ENCODE measurements around the gene GZF1. TPM values are rescaled to one million over a fixed set of nuclear protein-coding genes. Genes with fewer than 3 reads are reported as not detected.
A peak's percentile ranks its signal among the peaks of the same experiment; 100 is the strongest.

Gene GZF1
- total RNA-seq, 1 experiment from 2014 or later, result 17.0 TPM

- Histone ChIP-seq H3K14ac (ENCODE audit: insufficient read depth, low read length) (peak within 1 kb of the TSS; percentile 27), H3K23me2 (ENCODE audit: insufficient read length, low read depth, low read length, poor library complexity, severe bottlenecking) (peaks cover 11% of the 10 kb centered on the region), H2AK5ac (ENCODE audit: insufficient read length, low read length) (no peak within 1 kb of the TSS), H3K79me2 (ENCODE audit: insufficient read depth, low read length) (peaks cover 12% of the 10 kb centered on the region), H3K27ac (ENCODE audit: insufficient read length, low read depth, low read length) (no peak within 1 kb of the TSS), H4K91ac (ENCODE audit: insufficient read length, low read depth, low read length) (no peak within 1 kb of the TSS), H3K9me3 (ENCODE audit: control insufficient read depth, low read depth, low read length) (no peaks in the 10 kb centered on the region), H4K5ac (ENCODE audit: insufficient read length, low read depth, low read length) (no peak within 1 kb of the TSS), H3K79me1 (ENCODE audit: insufficient read depth, low read depth, low read length, poor library complexity, severe bottlenecking) (no peaks in the 10 kb centered on the region), H3K23ac (ENCODE audit: insufficient read length, low read depth, low read length) (no peak within 1 kb of the TSS), H3K18ac (ENCODE audit: insufficient read length, low read depth, low read length) (peak within 1 kb of the TSS; percentile 12), H2BK12ac (ENCODE audit: insufficient read length, low read depth, low read length) (no peak within 1 kb of the TSS), H3K56ac (ENCODE audit: insufficient read length, low read depth, low read length) (no peak within 1 kb of the TSS), H3K4me1 (ENCODE audit: insufficient read depth, low read length) (peaks cover 2% of the 10 kb centered on the region; the same call in 1 of the 2 replicates), H2BK20ac (ENCODE audit: low read depth, low read length, poor library complexity, severe bottlenecking) (no peak within 1 kb of the TSS), H2BK5ac (ENCODE audit: insufficient read length, low read length) (no peak within 1 kb of the TSS), H2BK120ac (ENCODE audit: low read depth, low read length, poor library complexity, severe bottlenecking) (no peak within 1 kb of the TSS), H3K4ac (ENCODE audit: low read depth, low read length) (no peak within 1 kb of the TSS), H3K27me3 (ENCODE audit: insufficient read depth, low read length) (no peaks in the 10 kb centered on the region), H3K4me2 (ENCODE audit: insufficient read depth, insufficient read length, low read length) (peak within 1 kb of the TSS; percentile 78), H3K9ac (ENCODE audit: extremely low read depth, insufficient read length, low read length) (peak within 1 kb of the TSS; percentile 56), H4K8ac (replicated peaks; ENCODE audit: insufficient read length, low read depth, low read length) (no peak within 1 kb of the TSS), H2BK15ac (ENCODE audit: low read depth, low read length) (no peak within 1 kb of the TSS), H4K20me1 (ENCODE audit: control insufficient read depth, insufficient read depth, insufficient read length) (no peaks in the 10 kb centered on the region), H3T11ph (ENCODE audit: low read length) (no peak within 1 kb of the TSS), H2AFZ (ENCODE audit: low read length) (no peak within 1 kb of the TSS)
- no peaks in the 10 kb centered on the region; a peak in 1 of 5 replicates for H3K9me3 Mint-ChIP-seq
- peak within 1 kb of the TSS; percentile 98 to 99 (median 99) for H3K27ac Mint-ChIP-seq
- no peak for TF ChIP-seq CTCF (conservative IDR thresholded peaks at IDR 0.05)
- peak; percentile 98 for DNase-seq
- no CpG with 5 or more reads among the region's 65 CpGs for WGBS (ENCODE audit: extremely low coverage, insufficient read length, low lambda C conversion rate)
- no peaks in the 10 kb centered on the region for H3K27me3 Mint-ChIP-seq (ENCODE audit: low read depth)
- H3K4me1 Mint-ChIP-seq, result peaks cover 22 to 23% of the 10 kb centered on the region in 2 experiments
- H3K4me3 Mint-ChIP-seq, result peak within 1 kb of the TSS; percentile 71 to 96
- H3K36me3 Mint-ChIP-seq (ENCODE audit: insufficient read depth in 1 of 3, low read depth in 3 of 3), result peaks cover 5 to 16% (median 9%) of the 10 kb centered on the region in 3 experiments; a peak in 6 of 7 replicates
These were observed 11.6 kb upstream of the GZF1 start, which contains the start of gene NXT1 for GRCh38 chr20:23350196-23350903. NXT1 (plus strand) TSS chr20:23350791; CDS start chr20:23354042, 3,251 bp downstream.
